GM23338 (cell line): ENCODE data around the gene ANKIB1. TPM values are rescaled to one million over a fixed set of nuclear protein-coding genes. Genes with fewer than 3 reads are reported as not detected.

Experiments used
- ATAC-seq: fragments of 200-7000 bp; cut with Tn5 transposase; 3 replicates; pipeline ENCODE4 v1.9.1; 2020
- DNase-seq: peaks from one replicate; pipeline ENCODE4 v3.0.0-alpha.2; 2015; ENCODE audit warnings: low spot score
- H2AFZ ChIP-seq: fragments of 200-600 bp; sonication (generic); 2 replicates; pipeline ENCODE4 v1.8.0; 2016; ENCODE audit warnings: antibody characterized with exemption, mild to moderate bottlenecking, moderate library complexity
- H3F3A ChIP-seq: fragments of 200-600 bp; sonication (generic); replicated peaks from 2 replicates; pipeline ENCODE4 v1.8.0; 2017; ENCODE audit warnings: antibody characterized with exemption, mixed run types, low read depth
- H3K27ac ChIP-seq: fragments of 200-600 bp; sonication (generic); 2 replicates; pipeline ENCODE4 v1.6.1; 2016; ENCODE audit warnings: low read depth
- H3K27me3 ChIP-seq: fragments of 200-600 bp; sonication (generic); 2 replicates; pipeline ENCODE4 v1.8.0; 2016; ENCODE audit warnings: mild to moderate bottlenecking, mixed run types, moderate library complexity; ENCODE audit not compliant: insufficient read depth
- H3K36me3 ChIP-seq: fragments of 200-600 bp; sonication (generic); 2 replicates; pipeline ENCODE4 v1.8.0; 2016; ENCODE audit warnings: mild to moderate bottlenecking; ENCODE audit not compliant: insufficient read depth
- H3K4me1 ChIP-seq: fragments of 200-600 bp; sonication (generic); 2 replicates; pipeline ENCODE4 v1.8.0; 2016; ENCODE audit warnings: mild to moderate bottlenecking, moderate library complexity; ENCODE audit not compliant: insufficient read depth
- H3K4me2 ChIP-seq: fragments of 200-600 bp; sonication (generic); 2 replicates; pipeline ENCODE4 v1.7.1; 2017; ENCODE audit warnings: mixed run types
- H3K4me3 ChIP-seq: fragments of 200-600 bp; sonication (generic); 2 replicates; pipeline ENCODE4 v1.6.1; 2016; ENCODE audit warnings: mixed run types
- H3K79me2 ChIP-seq: fragments of 200-600 bp; sonication (generic); replicated peaks from 2 replicates; pipeline ENCODE4 v1.8.0; 2017; ENCODE audit warnings: mild to moderate bottlenecking; ENCODE audit not compliant: insufficient read depth
- H3K9me2 ChIP-seq: fragments of 200-600 bp; sonication (generic); 2 replicates; pipeline ENCODE4 v1.8.0; 2017; ENCODE audit not compliant: insufficient read depth
- H4K20me1 ChIP-seq: fragments of 200-600 bp; sonication (generic); replicated peaks from 2 replicates; pipeline ENCODE4 v1.8.0; 2017; ENCODE audit warnings: mild to moderate bottlenecking; ENCODE audit not compliant: insufficient read depth
- H3K27ac Mint-ChIP-seq: 2 replicates; pipeline ENCODE4 v1.8.0; 2020; ENCODE audit warnings: inconsistent platforms, mild to moderate bottlenecking, moderate library complexity, mixed read lengths
- H3K27me3 Mint-ChIP-seq: 3 replicates; pipeline ENCODE4 v1.8.0; 2022; ENCODE audit warnings: low read depth, mild to moderate bottlenecking, moderate library complexity, mixed read lengths, inconsistent platforms; ENCODE audit not compliant: insufficient read depth, poor library complexity
- H3K36me3 Mint-ChIP-seq: 3 replicates; pipeline ENCODE4 v1.8.0; 2021; ENCODE audit warnings: low read depth, mild to moderate bottlenecking, inconsistent platforms, moderate library complexity, mixed read lengths
- H3K4me1 Mint-ChIP-seq: 3 replicates; pipeline ENCODE4 v1.8.0; 2020; ENCODE audit warnings: mild to moderate bottlenecking, inconsistent platforms, mixed read lengths
- H3K4me3 Mint-ChIP-seq: 3 replicates; pipeline ENCODE4 v1.8.0; 2021; ENCODE audit warnings: moderate library complexity, mild to moderate bottlenecking, inconsistent platforms, mixed read lengths
- H3K9me3 Mint-ChIP-seq: 3 replicates; pipeline ENCODE4 v1.8.0; 2020; ENCODE audit warnings: moderate library complexity, mild to moderate bottlenecking, inconsistent platforms, mixed read lengths
- EZH2 ChIP-seq: fragments of 200-600 bp; sonication (generic); IDR thresholded peaks from one replicate; pipeline ENCODE4 v1.8.0; 2017; ENCODE audit warnings: antibody characterized with exemption, mild to moderate bottlenecking, low read depth; ENCODE audit not compliant: unreplicated experiment
- EZH2phosphoT487 ChIP-seq: fragments of 200-600 bp; sonication (generic); IDR thresholded peaks from one replicate; pipeline ENCODE4 v1.8.1; 2018; ENCODE audit warnings: antibody characterized with exemption; ENCODE audit not compliant: unreplicated experiment
- JUNB ChIP-seq: IDR thresholded peaks from one replicate; pipeline ENCODE4 v1.6.1; 2016; ENCODE audit warnings: antibody characterized with exemption; ENCODE audit not compliant: unreplicated experiment
- NANOG ChIP-seq: IDR thresholded peaks from 2 replicates; pipeline ENCODE4 v1.6.1; 2016; ENCODE audit warnings: antibody characterized with exemption, borderline replicate concordance
- POLR2AphosphoS5 ChIP-seq: IDR thresholded peaks from 2 replicates; pipeline ENCODE4 v1.6.1; 2016; ENCODE audit warnings: antibody characterized with exemption, low read depth
- STAT1 ChIP-seq: IDR thresholded peaks from one replicate; pipeline ENCODE4 v1.6.1; 2016; ENCODE audit warnings: antibody characterized with exemption; ENCODE audit not compliant: unreplicated experiment
- ZNF114 ChIP-seq: fragments of 250-450 bp; sonication (Bioruptor Pico); IDR thresholded peaks from 2 replicates; pipeline ENCODE4 v1.5.0; 2020; ENCODE audit warnings: mild to moderate bottlenecking, moderate library complexity
- ZNF331 ChIP-seq: fragments of 250-450 bp; sonication (Bioruptor Pico); IDR thresholded peaks from 2 replicates; pipeline ENCODE4 v1.5.0; 2020; ENCODE audit warnings: low read depth, mild to moderate bottlenecking, moderate library complexity
- polyA plus RNA-seq: library from polyadenylated mRNA; unstranded; fragments of >200 nt; fragmentation: Nextera tagmentation; extraction: Ambion mirVana; gene quantifications from 2 replicates; pipeline ENCODE4 v1.2.1, GENCODE V29; 2016
- total RNA-seq: library from RNA; depleted of rRNA; stranded (reverse); fragments of >200 nt; shearing (Covaris generic); gene quantifications from 2 replicates; pipeline ENCODE4 v1.2.3, GENCODE V29; 2014
- TF ChIP-seq, protein P1 (sequence below), 2 experiments: fragments of 200-600 bp in 1 of 2; sonication (generic) in 1 of 2; conservative IDR thresholded peaks; 2 replicates each; pipeline versions ENCODE4 v1.5.1 to v1.6.1; 2016 to 2017; ENCODE audit warnings: antibody characterized with exemption in 2 of 2, low read depth in 2 of 2, mild to moderate bottlenecking in 2 of 2, moderate library complexity in 1 of 2
- TF ChIP-seq, protein P2 (sequence below): IDR thresholded peaks from one replicate; pipeline ENCODE4 v1.6.1; 2018; ENCODE audit warnings: antibody characterized with exemption; ENCODE audit not compliant: unreplicated experiment
- TF ChIP-seq, protein P3 (sequence below): fragments of 250-450 bp; sonication (Bioruptor Pico); IDR thresholded peaks from 2 replicates; pipeline ENCODE4 v1.5.0; 2020; ENCODE audit warnings: mild to moderate bottlenecking, moderate library complexity
- TF ChIP-seq, protein P4 (sequence below): IDR thresholded peaks from 2 replicates; pipeline ENCODE4 v1.6.1; 2016; ENCODE audit warnings: antibody characterized with exemption

Gene ANKIB1
- total and polyA plus RNA-seq, 2 experiments from 2014 or later = 19.1 to 40.3 TPM

DNA sequence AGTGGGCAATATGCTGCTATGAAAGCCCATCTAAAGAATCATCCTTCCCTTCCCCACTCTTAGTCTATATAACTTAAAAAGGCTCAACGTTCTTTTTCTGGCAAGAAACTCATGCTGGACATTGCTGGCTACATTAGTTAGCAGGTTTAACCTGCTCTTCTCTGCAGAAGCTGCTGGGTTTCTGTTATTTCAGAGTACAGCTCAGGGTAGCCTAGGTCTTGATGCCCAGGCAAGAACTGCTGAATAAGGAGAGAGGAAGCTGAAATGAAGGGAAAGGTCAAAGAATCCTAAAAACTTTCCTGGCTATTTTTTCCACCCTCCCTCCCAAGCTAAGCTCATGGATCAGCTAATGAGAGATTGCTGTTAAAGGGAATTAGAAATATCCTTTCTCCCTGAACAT, 79.4 kb downstream of the ANKIB1 start:
- H3K36me3 Mint-ChIP-seq = no peaks in the 10 kb centered on the region; the same call in 2 of the 3 replicates
- Histone ChIP-seq H3K9me2 (no peaks in the 10 kb centered on the region), H3K27me3 (no peaks in the 10 kb centered on the region), H2AFZ (no peak overlapping the region), H3K36me3 (no peaks in the 10 kb centered on the region), H4K20me1 (no peaks in the 10 kb centered on the region), H3K4me2 (no peak overlapping the region), H3K79me2 (no peaks in the 10 kb centered on the region), H3K4me1 (no peaks in the 10 kb centered on the region), H3K4me3 (no peak overlapping the region), H3K27ac (no peak overlapping the region), H3F3A (no peaks in the 10 kb centered on the region)
- no peak overlapping the region for H3K27ac Mint-ChIP-seq
- ATAC-seq (no peak), DNase-seq (no peak)
- H3K4me3 Mint-ChIP-seq = no peak overlapping the region
- no peaks in the 10 kb centered on the region for H3K27me3 Mint-ChIP-seq
- no peaks in the 10 kb centered on the region for H3K9me3 Mint-ChIP-seq
- TF ChIP-seq, protein P1, sequence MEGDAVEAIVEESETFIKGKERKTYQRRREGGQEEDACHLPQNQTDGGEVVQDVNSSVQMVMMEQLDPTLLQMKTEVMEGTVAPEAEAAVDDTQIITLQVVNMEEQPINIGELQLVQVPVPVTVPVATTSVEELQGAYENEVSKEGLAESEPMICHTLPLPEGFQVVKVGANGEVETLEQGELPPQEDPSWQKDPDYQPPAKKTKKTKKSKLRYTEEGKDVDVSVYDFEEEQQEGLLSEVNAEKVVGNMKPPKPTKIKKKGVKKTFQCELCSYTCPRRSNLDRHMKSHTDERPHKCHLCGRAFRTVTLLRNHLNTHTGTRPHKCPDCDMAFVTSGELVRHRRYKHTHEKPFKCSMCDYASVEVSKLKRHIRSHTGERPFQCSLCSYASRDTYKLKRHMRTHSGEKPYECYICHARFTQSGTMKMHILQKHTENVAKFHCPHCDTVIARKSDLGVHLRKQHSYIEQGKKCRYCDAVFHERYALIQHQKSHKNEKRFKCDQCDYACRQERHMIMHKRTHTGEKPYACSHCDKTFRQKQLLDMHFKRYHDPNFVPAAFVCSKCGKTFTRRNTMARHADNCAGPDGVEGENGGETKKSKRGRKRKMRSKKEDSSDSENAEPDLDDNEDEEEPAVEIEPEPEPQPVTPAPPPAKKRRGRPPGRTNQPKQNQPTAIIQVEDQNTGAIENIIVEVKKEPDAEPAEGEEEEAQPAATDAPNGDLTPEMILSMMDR (conservative IDR thresholded peaks at IDR 0.05; ENCODE audit: low read depth in 2 of 2) = no peak
- TF ChIP-seq, protein P2, sequence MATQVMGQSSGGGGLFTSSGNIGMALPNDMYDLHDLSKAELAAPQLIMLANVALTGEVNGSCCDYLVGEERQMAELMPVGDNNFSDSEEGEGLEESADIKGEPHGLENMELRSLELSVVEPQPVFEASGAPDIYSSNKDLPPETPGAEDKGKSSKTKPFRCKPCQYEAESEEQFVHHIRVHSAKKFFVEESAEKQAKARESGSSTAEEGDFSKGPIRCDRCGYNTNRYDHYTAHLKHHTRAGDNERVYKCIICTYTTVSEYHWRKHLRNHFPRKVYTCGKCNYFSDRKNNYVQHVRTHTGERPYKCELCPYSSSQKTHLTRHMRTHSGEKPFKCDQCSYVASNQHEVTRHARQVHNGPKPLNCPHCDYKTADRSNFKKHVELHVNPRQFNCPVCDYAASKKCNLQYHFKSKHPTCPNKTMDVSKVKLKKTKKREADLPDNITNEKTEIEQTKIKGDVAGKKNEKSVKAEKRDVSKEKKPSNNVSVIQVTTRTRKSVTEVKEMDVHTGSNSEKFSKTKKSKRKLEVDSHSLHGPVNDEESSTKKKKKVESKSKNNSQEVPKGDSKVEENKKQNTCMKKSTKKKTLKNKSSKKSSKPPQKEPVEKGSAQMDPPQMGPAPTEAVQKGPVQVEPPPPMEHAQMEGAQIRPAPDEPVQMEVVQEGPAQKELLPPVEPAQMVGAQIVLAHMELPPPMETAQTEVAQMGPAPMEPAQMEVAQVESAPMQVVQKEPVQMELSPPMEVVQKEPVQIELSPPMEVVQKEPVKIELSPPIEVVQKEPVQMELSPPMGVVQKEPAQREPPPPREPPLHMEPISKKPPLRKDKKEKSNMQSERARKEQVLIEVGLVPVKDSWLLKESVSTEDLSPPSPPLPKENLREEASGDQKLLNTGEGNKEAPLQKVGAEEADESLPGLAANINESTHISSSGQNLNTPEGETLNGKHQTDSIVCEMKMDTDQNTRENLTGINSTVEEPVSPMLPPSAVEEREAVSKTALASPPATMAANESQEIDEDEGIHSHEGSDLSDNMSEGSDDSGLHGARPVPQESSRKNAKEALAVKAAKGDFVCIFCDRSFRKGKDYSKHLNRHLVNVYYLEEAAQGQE = no peak
- TF ChIP-seq EZH2 = no peak
- TF ChIP-seq, protein P3, sequence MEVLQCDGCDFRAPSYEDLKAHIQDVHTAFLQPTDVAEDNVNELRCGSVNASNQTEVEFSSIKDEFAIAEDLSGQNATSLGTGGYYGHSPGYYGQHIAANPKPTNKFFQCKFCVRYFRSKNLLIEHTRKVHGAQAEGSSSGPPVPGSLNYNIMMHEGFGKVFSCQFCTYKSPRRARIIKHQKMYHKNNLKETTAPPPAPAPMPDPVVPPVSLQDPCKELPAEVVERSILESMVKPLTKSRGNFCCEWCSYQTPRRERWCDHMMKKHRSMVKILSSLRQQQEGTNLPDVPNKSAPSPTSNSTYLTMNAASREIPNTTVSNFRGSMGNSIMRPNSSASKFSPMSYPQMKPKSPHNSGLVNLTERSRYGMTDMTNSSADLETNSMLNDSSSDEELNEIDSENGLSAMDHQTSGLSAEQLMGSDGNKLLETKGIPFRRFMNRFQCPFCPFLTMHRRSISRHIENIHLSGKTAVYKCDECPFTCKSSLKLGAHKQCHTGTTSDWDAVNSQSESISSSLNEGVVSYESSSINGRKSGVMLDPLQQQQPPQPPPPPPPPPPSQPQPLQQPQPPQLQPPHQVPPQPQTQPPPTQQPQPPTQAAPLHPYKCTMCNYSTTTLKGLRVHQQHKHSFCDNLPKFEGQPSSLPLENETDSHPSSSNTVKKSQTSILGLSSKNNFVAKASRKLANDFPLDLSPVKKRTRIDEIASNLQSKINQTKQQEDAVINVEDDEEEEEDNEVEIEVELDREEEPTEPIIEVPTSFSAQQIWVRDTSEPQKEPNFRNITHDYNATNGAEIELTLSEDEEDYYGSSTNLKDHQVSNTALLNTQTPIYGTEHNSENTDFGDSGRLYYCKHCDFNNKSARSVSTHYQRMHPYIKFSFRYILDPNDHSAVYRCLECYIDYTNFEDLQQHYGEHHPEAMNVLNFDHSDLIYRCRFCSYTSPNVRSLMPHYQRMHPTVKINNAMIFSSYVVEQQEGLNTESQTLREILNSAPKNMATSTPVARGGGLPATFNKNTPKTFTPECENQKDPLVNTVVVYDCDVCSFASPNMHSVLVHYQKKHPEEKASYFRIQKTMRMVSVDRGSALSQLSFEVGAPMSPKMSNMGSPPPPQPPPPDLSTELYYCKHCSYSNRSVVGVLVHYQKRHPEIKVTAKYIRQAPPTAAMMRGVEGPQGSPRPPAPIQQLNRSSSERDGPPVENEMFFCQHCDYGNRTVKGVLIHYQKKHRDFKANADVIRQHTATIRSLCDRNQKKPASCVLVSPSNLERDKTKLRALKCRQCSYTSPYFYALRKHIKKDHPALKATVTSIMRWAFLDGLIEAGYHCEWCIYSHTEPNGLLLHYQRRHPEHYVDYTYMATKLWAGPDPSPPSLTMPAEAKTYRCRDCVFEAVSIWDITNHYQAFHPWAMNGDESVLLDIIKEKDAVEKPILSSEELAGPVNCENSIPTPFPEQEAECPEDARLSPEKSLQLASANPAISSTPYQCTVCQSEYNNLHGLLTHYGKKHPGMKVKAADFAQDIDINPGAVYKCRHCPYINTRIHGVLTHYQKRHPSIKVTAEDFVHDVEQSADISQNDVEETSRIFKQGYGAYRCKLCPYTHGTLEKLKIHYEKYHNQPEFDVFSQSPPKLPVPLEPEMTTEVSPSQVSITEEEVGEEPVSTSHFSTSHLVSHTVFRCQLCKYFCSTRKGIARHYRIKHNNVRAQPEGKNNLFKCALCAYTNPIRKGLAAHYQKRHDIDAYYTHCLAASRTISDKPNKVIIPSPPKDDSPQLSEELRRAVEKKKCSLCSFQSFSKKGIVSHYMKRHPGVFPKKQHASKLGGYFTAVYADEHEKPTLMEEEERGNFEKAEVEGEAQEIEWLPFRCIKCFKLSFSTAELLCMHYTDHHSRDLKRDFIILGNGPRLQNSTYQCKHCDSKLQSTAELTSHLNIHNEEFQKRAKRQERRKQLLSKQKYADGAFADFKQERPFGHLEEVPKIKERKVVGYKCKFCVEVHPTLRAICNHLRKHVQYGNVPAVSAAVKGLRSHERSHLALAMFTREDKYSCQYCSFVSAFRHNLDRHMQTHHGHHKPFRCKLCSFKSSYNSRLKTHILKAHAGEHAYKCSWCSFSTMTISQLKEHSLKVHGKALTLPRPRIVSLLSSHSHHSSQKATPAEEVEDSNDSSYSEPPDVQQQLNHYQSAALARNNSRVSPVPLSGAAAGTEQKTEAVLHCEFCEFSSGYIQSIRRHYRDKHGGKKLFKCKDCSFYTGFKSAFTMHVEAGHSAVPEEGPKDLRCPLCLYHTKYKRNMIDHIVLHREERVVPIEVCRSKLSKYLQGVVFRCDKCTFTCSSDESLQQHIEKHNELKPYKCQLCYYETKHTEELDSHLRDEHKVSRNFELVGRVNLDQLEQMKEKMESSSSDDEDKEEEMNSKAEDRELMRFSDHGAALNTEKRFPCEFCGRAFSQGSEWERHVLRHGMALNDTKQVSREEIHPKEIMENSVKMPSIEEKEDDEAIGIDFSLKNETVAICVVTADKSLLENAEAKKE = no peak
- TF ChIP-seq NANOG = no peak
- TF ChIP-seq EZH2phosphoT487 = no peak
- no peak for TF ChIP-seq POLR2AphosphoS5
- TF ChIP-seq, protein P4, sequence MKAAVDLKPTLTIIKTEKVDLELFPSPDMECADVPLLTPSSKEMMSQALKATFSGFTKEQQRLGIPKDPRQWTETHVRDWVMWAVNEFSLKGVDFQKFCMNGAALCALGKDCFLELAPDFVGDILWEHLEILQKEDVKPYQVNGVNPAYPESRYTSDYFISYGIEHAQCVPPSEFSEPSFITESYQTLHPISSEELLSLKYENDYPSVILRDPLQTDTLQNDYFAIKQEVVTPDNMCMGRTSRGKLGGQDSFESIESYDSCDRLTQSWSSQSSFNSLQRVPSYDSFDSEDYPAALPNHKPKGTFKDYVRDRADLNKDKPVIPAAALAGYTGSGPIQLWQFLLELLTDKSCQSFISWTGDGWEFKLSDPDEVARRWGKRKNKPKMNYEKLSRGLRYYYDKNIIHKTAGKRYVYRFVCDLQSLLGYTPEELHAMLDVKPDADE = no peak
- TF ChIP-seq ZNF331 (CRISPR knock-in tag) = no peak
- no peak for TF ChIP-seq ZNF114
- TF ChIP-seq STAT1 = no peak
- no peak for TF ChIP-seq JUNB
- H3K4me1 Mint-ChIP-seq = no peaks in the 10 kb centered on the region
